Activated T-cell treated with anti-CD3 and anti-CD28 coated beads for 4 hours (primary cell): ENCODE measurements around the gene WDR64.
"Not testable (repeated sequence)": the region's sequence is repeated elsewhere in the genome, so short reads cannot be mapped to it uniquely, and the experiment has no call there.

Experiments used
- DNase-seq: peaks from one replicate; pipeline ENCODE4 v3.0.0-alpha.2; 2020

Gene WDR64

DNA sequence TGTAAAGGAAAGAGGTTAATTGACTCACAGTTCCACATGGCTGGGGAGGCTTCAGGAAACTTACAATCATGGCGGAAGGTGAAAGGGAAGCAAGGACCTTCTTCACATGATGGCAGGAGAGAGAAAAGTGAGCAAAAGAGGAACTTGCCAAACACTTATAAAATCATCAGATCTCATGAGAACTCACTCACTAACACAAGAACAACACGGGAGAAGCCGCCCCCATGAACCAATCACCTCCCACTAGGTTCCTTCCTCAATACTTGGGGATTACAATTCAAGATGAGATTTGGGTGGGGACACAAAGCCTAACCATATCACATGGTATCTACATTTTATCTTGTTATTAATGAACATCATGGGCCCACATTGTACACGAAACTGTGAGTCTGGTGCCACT lies 51.7 kb downstream of the WDR64 start:
- not testable (repeated sequence) for DNase-seq

DNA sequence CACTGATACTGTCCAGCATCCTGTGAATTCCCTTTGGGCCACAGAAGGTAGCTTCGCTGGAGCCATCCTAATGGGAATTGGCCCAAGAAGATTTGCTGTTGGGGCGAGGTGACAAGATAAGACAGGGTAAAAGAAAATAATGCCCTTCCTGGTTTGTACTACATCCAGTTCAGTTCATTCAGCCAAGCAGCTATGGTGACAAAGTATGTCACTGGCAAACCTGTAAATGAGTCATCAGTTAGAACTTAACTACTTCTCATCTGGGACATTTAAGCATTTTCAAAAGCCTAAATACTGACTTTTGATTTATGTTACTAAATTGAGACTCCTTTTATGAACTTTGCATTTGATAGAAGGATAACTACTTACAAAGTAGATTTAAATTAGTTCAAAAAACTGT lies 54.2 kb downstream of the WDR64 start:
- no peak for DNase-seq

DNA sequence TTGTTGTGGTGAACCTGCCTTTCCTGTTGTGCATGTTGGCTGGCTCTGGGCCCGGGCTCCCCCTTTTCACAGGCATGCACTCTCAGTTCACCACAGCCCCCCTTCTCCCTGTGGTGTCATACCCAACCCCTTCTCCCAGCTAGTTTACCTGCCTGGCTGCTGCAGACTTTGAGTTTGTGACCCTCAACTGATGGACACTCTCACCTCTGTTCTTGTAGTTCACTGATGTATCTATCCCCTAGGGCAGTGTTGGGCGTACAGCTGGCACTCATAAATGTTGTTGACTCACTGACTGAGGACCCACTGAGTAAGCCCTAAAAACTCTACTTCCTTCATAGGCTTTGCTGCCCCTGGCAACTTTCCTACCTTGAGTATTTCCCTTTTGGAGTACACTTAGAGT lies 54.9 kb downstream of the WDR64 start:
- no peak for DNase-seq

DNA sequence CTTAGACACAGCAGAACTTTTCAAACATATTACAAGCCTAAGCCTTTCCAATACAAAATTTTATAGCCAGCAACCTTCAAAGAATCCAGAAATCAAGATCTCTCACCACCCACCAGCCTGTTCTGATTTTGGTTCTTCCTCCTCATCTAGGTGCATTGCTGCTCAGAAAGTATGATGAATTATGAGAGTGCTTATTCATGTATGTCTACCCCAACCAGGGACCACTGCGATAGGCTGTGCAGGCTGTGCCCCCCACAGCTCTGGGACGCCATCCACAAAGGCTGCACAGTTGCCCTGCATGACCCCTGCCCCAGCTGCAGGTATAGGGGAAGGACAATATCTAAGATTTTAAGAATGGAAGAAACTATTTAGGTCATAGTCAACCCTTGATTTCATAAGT lies 55.4 kb downstream of the WDR64 start:
- DNase-seq = no peak

DNA sequence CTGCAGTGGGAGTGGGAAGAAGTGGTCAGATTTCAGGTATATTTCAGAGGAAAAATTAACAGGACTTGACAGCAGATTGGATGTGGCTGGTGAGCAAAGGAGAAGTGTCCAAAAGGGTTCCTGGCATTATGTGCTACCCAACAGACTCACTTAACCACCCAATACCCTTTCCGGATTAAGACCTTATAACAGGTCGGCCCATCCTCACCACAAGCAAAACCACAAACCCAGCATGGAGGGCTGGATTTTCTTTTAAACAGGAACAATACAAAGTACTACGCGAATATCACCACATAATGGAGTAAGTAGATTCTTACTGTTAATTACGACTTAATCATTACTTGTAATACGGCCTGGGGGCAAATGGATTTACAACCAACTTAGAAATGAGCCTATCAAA lies 59.2 kb downstream of the WDR64 start:
- DNase-seq = no peak

DNA sequence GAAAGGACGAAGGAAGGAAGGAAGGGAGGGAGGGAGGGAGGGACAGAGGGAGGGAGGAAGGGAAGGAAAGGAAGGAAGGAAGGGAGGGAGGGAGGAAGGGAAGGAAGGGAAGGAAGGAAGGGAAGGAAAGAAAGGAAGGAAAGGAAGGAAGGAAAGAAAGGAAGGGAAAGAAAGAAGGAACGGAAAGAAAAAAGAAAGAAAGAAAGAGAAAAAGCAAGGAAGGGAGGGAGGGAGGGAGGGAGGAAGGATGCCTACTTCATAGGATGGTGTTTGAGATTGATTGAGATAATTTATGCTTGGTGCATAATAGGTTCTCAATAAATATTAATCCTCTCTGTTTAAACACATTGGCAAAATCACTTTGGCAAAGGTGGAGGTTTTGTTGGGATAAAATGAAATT lies 61.2 kb downstream of the WDR64 start:
- no peak for DNase-seq

DNA sequence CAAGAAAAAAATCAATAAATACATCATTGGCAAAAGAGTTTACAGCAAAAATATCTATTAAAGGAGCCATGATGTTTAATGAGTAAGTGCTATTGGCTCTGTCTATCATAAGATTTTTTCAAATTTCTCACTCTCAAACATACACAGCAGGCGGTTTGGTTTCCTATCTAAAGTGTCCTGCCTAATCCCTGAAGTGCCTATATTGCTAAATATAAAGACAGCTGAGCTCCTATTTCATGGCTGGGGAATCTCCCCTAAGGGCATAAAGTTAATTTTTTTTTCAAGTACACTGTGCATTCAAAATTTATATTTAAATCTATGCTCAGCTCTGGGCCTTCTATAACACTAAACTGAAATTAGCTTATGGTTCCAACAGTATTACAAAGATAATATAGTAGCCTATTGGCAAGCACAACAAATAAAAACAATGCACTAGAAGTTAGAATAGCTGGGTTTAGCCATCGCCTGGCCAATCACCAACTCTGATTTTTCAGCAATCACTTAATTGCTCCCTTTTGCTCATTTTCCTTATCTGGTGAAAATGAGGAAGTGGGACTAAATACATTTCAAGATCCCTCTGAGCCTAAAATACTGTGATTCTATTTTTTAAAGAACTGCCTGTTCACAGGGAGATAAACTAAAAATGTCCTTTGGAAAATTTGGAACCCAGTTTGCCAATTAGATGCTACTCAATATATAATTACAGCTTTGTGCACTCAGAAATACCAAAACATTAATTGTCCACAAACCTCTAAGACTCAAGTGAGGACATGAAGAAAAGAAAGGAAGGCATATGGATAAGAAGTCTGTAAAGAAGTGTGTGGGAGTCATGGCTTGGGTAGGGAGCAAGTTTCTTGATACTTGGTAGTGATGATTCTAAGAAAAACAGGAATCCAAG lies 62.5 kb downstream of the WDR64 start:
- no peak for DNase-seq

DNA sequence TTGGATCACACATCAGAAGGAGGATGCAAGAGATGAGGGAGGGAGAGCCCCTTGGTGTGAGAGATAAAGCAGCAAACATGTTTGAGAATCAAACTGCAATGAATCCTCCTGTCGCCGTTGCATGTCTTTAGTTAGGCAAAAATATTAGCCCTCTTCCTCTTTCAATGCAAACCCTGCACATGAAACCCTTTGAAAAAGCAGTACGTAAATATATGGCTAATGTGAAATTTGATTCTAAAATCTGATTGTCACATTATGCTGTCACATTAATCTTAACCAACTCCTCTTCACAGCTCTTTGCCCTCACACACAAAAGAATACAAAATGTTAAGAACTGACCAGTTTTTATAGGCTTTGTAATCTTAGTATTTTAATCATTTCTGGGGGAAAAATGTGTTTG lies 63.4 kb downstream of the WDR64 start:
- DNase-seq = no peak

DNA sequence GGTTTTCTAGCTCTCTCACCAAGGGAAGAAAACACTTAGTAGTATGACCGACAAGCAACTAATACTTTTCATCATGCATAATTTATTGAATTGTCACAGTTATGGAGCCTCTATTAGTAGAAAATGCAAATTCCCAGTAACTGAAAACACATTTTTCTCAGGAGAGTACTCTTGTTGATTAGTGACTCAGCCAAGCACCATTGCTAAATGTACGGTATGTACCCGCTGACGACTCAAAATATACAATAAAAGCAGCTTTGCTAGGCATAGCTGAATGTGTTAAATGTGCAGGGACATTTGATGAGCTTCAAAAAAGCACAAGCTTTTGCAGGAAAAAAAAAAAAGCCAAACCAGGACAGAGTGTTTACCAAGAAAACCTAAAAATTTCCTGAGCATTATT lies 63.9 kb downstream of the WDR64 start:
- no peak for DNase-seq

DNA sequence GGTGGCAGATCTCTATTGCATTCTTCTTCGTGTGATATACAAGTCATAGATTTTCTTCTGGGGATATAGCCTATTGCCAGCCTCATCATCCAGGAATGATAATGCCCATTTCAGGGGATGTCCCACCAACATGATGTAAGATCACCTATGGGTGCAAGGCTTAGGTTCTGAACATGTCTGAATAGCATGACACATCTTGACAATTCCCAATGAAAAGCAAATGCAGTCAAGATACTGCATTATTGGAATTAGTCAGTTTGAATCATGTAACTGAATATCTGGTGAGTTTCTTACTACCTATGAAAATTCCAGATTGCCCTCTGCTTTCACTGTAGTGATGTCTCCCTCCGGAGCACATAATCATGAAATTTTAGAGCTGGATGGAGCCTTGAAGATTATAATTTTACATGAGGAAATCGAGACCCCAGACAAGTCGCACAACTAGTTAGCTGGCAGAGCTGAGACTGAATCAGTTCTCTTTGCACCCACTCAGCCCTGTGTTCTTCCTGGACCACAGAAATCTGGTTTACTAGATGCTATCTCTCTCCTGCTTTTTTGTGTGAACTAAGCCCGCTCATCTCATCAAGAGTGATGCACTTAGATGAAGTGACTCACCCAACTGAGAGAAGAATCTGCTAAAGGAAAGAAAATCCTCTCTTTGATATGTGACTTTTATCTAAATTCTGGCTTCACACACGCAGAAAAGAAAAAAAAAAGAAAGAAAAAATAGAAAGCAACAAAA lies 65.0 kb downstream of the WDR64 start:
- DNase-seq = peak; percentile 2

DNA sequence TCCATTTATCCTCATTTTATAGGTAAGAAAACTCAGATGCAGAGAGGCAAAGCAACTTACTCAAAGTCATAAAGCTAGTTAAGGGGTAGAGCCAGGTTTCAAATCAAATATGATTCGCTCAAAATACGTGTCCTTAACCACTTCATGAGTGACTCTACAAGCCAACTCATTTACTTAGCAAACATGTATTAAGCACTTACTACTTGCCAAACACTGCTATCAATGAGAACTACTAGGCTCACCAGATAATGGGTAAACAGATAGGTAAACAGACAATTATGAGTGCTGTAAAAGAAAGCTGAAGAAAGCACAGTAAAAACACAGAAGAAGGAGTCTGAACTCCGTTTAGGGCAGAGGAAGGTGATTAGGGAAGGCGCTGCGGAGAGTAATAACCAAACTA lies 65.9 kb downstream of the WDR64 start:
- no peak for DNase-seq

DNA sequence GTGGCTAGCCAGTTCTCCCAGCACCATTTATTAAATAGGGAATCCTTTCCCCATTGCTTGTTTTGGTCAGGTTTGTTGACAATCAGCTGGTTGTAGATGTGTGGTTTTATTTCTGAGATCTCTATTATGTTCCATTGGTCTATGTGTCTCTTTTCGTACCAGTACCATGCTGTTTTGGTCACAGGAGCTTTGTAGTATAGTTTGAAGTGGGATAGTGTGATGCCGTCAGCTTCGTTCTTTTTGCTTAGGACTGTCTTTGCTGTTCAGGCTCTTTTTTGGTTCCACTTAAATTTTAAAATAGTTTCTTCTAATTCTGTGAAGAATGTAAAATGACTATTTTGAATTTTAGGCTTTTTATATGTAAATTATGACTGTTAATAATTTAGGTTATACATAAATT lies 68.9 kb downstream of the WDR64 start:
- no peak for DNase-seq

DNA sequence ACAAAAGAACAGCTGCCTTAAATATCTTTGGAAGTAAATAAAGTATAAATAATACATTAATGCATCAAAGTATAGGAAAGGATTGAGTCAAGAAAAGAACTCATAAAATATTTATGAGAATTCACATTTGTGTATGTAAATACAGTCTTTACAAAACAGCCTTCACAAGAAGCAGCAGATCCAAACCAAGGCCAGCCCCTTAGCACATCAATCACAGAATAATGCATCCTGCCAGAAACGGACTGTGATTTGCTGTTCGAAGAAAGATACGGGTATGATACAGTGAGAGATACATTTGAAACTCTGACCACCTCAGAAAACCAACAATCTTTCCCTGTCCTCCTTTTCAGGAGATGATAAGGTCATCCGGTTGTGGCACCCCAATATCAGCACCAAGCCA lies 70.9 kb downstream of the WDR64 start:
- DNase-seq = no peak

DNA sequence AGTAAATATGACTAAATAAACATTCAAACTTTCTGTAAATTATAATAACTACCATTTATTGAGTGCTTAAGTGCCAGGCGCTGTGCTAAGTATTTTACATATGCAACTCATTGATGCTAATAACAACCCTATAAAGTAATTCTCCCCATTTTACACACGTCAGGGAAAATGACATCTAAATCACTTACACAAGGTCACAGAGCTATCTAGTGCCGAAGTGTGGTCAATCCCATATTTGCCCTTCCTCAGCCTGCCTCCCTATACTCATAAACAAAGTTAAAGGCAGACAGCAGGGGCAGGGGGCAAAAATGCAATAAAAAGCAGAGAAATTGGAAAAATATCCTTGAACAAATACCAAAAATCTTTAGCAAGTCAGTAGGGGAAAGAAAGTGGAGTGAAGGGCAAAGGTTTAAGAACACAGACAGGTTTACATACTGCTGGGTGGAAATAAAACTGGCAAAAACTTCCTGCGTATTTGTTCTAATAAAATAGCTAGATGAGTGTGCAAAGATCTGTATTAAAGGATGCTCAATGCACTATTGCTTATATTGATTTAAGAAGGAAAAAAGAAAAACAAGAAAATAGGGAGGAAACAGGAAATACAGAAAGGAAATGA lies 72.8 kb downstream of the WDR64 start:
- DNase-seq = no peak

DNA sequence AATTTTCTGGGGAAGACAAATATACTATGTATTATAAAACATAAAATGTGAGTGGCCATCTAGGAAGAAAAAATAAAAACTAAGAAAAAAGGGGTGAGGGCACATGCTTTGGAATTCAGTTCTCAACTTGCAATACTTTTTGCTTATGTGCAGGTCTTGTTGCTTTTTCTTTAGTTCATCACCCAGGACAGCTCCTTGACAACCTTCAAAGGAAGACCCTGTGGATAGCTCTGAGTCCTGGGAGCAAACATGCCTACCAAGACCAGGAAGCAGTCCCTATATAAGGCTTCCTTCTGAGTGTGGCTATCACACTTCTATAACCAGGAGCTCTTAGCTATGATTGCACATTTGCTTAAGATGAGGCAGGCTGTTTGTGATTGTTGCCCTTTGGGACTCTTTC lies 78.0 kb downstream of the WDR64 start:
- DNase-seq = no peak

DNA sequence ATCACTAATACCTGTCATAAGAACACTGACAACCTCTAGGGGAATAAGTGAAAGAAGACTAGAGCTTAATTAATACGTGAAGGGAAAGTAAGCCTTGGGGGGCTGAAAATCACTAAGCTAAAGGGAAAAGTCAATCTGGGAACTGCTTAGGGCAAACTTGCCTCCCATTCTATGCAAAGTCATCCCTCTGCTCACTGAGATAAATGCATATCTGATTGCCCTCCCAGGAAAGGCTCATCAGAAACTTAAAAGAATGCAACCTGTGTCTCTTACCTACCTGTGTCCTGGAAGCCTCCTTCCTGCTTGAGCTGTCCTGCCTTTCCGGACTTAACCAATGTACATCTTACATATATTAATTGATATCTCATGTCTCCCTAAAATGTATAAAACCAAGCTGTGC lies 81.8 kb downstream of the WDR64 start:
- no peak for DNase-seq

DNA sequence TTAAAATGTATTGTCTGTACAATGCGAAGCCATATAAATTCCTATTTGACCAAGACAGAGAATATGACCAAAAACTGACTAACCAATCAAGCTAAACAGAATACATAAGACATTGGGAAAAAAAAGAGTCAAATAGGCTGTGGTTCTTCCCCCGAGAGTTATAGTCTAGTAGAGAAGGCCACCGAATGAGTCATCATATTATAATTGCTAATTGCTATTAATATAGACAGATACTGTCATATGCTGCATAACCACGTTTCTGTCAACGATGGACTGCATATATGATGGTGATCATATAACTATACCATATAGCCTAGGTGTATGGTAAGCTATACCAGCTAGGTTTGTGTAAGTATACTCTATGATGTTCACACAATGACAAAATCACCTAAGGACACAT lies 82.5 kb downstream of the WDR64 start:
- DNase-seq = no peak

DNA sequence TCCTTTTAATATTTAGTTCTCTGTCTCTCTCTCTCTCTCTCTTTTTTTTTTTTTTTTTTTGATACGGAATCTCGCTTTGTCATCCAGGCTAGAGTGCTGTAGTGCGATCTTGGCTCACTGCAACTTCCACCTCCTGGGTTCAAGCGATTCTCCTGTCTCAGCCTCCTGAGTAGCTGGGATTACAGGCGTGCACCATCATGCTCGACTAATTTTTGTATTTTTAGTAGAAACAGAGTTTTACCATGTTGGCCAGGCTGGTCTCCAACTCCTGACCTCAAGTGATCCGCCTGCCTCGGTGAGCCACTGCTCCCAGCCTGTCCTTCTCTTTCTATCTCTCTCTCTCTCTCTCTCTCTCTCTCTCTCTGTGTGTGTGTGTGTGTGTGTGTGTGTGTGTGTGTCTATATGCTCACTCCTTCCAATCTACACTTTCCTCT lies 83.4 kb downstream of the WDR64 start:
- DNase-seq = not testable (repeated sequence)

DNA sequence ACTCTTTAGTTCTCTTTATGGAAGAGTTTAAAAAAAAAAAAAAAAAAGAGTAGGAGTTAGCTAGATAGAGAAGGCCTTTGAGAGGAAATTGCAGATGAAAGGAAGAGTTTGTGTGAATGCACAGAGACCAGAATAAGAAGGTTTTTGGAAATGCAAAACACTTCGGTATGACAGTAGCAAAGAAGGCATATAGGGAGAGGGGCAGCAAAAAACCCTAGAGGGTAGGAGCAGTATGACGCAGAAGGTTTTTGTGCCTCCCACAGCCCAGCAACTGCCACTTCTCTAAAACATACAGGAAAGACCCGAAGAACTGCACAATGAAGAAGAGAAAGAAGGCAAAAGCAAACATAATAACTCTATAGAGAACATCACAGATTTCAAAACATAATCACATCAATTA lies 84.3 kb downstream of the WDR64 start:
- DNase-seq = no peak

DNA sequence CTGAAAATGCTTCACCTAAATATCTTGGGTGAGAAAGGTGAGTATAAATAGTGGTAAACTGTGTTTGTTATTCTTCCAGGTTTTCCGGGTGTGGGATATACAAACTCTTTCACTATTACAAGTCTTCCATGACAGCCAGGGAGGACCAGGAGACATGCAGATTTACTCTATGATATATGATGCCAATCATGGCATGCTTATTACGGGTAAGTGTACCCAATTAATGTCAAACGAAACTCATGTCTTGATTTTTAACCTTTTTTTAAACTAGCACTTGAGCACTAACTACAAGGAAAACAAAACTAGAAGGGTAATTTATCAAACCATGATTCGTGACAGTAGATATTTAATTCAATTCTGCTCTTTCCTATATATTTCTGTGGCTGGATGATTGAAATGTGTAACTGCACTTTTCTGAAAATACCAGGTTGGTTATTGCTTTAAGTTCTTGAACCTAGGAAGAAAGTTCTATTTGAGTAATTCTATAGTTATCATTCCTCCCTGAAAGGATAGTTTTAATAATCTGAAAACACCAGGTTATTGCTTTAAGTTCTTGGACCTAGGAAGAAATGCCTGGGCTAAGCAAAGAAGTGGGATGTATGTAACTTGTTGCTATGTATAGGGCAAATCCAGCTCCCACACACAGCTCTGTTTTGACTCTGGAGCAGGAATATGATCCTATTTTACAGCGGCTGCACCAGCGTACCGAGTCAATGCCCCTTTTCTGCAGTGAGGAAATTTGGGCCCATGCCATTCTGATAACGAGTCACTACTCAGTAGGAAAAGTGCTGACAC lies 86.4 kb downstream of the WDR64 start:
- DNase-seq = no peak

DNA sequence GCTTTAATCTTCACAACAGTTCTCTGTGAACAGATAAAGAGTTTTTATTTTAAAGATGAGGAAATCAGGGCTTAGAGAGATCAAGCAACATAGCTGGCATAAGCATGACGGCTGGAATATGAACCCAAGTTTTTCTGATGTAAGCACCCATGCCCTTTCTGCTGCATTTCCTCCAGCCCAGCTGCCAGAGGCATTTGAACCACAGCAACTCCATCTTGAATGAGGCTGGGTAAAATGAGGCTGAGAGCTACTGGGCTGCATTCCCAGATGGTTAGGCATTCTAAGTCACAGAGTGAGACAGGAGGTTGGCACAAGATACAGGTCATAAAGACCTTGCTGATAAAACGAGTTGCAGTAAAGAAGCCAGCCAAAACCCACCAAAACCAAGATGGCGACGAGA lies 90.0 kb downstream of the WDR64 start:
- DNase-seq = no peak

DNA sequence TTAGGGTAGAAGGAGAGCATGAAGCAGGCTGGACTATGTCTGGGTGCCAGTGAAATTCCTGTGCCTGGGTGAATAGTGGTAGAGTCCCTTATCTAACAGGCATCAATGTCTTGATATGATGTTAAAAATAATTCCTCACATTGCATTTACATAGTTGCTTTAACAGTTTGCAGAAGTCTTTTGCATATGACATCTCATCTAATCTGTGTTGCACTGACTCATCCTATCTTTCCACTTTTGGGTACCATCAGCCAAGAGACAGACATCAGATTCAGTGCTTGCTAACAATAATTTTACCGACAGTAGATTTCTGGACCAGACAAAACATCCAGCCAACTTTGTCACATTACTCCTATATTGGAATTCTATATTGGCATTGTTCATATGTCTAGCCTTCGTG lies 92.5 kb downstream of the WDR64 start:
- no peak for DNase-seq

DNA sequence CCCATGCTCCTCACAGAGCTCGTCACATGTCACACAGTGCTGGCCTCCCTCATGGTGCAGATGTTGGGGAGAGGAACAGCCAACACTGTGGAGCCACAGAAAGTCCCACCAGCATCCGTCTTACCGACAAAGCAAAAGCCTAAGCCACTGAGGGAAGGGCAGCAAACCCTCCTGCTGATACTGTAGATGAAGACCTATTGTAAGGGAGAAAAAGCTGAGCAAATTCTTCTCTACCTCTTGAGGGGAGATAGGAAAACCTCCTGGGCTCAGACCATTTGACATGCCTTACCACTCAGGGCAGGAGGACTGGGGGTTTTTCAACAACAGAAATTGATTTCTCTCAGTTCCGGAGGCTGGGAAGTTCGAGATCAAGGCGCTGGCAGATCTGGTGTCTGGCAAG lies 95.9 kb downstream of the WDR64 start:
- no peak for DNase-seq
